OCI-LY7 (cell line): ENCODE data around the gene NTN3.

Experiments
- EZH2phosphoT487 ChIP-seq: fragments of 200-600 bp; sonication (generic); IDR thresholded peaks from 2 replicates; pipeline ENCODE4 v1.6.1; 2018; ENCODE audit warnings: low read depth, borderline replicate concordance, mild to moderate bottlenecking, mixed run types, antibody characterized with exemption, low read length, moderate library complexity, mixed read lengths
- TF ChIP-seq, protein P1 (sequence below): fragments of 200-600 bp; sonication (generic); conservative IDR thresholded peaks from 2 replicates; pipeline ENCODE4 v1.5.1; 2014; ENCODE audit warnings: mild to moderate bottlenecking, antibody characterized with exemption, low read length, moderate library complexity, mixed read lengths

- TF ChIP-seq, protein P1, sequence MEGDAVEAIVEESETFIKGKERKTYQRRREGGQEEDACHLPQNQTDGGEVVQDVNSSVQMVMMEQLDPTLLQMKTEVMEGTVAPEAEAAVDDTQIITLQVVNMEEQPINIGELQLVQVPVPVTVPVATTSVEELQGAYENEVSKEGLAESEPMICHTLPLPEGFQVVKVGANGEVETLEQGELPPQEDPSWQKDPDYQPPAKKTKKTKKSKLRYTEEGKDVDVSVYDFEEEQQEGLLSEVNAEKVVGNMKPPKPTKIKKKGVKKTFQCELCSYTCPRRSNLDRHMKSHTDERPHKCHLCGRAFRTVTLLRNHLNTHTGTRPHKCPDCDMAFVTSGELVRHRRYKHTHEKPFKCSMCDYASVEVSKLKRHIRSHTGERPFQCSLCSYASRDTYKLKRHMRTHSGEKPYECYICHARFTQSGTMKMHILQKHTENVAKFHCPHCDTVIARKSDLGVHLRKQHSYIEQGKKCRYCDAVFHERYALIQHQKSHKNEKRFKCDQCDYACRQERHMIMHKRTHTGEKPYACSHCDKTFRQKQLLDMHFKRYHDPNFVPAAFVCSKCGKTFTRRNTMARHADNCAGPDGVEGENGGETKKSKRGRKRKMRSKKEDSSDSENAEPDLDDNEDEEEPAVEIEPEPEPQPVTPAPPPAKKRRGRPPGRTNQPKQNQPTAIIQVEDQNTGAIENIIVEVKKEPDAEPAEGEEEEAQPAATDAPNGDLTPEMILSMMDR = no peak
- no peak for TF ChIP-seq EZH2phosphoT487
Measured at GRCh38 chr16:2490190-2491105, 19.4 kb downstream of the NTN3 start.
